Stimulated activated CD8-positive, alpha-beta memory T cell treated with anti-CD3 and anti-CD28 coated beads, Interleukin-15, amount 100 ng/mL, for 1 hour (primary cell): ENCODE data around the gene ITFG1.

Experiments used
- DNase-seq: peaks from one replicate; pipeline ENCODE4 v3.0.0-alpha.2; 2020; ENCODE audit warnings: low read depth

Gene ITFG1

DNA sequence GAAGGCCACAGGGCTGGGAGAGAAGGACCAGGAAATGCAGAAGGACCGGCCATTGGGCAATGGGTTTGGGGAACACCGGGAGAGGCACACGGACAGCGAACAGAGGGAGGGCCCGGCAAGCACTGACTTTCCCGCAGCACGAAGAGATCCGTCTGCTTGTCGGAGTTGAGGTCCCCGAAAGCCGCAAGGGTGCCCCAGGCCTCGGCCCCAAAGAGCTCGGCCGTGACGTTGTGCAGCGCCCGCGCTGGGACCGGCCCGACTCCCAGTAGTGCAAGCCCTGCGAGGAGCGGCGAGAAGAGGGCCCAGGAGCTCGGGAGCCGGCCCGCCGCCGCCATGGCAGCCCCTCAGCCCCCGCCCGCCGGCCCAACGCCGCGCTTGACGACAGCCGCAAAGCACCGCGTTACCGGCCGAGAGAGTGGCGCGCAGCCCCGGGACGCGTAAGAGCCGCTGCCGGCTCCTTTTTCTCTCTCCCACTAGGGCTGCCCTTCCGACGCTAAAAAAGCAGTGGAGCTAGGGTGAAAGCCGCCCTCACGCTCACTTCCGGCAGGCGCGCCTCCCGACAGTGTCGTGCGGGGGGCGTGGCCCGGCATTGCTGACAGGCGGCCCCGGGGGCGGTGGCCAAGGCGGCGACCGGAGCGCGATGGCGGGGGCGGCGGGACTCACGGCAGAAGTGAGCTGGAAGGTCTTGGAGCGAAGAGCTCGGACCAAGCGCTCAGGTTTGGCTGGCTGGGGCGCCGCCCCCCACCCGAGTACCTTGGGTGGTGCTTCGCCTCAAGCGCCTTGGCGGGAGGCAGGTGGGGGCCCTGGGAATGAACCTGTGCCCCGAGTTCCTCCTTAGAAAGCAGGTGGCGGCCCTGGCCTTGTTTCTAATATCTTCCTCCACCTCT lies at the start of gene ITFG1, which contains the start of gene PHKB:
Gene ITFG1, minus strand, starts transcription at position 353 of the 887 bp plus-strand sequence. Its CDS starts 18 bp downstream, at position 335.
Gene PHKB, plus strand, starts transcription at position 621 of the 887 bp plus-strand sequence. Its CDS starts 20 bp downstream, at position 641.
- peak; percentile 91 for DNase-seq

DNA sequence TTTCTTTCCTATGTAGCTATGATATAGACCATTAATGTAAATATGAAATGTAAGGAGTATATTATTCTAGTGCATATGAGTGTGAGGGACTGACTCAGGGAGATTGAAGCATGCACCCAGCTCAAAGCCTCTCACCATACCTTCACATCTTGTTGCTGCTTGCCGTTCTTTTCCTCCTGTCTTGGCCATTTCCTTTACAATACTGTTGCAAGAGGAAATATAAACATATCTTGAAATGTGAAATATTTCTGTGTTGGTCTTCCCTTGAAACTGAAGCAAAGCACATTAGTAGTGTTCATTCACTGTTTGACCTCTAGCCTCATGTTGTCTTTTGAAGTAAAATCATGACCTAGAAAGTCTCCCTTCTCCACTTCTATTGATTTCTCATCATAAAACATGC lies 46.8 kb upstream of the ITFG1 start:
- no peak for DNase-seq

DNA sequence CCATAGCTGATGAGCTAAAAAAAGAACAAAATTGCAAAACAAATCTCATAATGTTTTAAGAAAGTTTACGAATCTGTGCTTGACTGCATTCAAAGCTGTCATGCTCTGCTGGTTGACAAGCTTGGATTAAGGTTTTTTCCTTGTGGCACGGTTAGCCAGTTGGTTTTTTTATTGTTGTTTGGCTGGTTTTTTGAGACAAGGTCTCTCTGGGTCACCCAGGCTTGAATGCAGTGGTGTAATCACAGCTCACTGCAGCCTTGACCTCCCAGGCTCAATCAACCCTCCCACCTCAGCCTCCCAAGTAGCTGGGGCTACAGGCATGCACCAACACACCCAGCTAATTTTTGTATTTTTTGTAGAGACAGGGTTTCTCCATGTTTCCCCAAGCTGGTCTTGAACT lies 45.9 kb upstream of the ITFG1 start:
- DNase-seq = no peak

DNA sequence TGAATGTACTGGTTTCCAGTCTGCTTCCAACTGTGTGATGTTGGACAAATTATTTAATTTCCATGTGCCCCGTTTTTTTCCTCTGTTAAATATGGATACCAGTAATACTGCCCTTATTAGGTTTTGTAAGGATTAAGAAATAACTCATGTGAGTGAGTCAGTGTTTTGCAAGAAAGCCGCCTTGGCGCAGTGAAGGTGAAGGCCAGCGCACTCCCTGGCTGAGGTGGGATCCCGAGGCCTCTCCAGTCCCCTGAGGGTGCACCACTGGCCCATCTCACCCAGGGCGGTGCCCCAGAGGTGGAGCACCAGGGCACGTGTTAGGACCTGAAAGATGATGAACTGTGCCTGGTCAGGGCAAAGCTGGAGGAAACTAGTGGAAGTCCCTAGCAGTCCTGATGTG lies 43.7 kb upstream of the ITFG1 start:
- no peak for DNase-seq

DNA sequence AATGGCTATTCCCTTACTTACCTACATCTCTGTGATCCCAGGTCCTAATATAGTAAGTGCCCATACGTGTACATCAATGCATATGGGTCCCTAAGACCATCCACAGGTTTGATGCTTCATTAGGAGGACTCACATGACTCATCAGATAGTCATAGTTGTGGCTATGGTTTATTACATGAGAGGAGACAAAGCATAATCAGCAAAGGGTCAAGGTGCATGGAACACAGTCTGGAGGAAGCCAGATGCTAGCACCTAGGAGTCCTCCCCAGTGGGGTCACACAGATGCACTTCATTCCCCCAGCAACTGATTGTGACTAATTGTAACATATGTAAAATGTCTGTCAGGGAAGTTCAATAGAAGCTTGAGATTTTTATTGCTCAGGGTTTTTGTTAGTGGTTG lies 43.1 kb upstream of the ITFG1 start:
- no peak for DNase-seq

DNA sequence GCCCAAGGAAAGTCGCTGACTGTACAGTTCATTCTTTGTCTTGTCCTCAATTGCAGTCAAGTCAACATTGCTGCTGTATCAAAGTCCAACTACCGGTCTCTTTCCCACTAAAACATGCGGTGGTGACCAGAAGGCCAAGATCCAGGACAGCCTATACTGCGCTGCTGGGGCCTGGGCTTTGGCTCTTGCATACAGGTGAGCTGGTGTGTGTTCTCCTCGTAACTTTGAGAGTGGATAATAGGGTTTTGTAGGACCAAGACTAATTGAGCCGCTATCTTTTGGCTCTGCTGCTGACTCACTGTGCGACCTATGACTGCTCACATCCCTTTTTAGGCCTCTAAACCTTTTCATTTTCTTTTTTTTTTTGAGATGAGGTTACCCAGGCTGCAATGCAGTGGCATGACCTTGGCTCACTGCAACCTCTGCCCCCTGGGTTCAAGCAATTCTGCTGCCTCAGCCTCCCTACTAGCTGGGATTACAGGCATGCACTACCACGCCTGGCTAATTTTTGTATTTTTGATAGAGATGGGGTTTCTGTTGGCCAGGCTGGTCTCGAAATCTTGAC lies 38.9 kb upstream of the ITFG1 start:
- DNase-seq = no peak

DNA sequence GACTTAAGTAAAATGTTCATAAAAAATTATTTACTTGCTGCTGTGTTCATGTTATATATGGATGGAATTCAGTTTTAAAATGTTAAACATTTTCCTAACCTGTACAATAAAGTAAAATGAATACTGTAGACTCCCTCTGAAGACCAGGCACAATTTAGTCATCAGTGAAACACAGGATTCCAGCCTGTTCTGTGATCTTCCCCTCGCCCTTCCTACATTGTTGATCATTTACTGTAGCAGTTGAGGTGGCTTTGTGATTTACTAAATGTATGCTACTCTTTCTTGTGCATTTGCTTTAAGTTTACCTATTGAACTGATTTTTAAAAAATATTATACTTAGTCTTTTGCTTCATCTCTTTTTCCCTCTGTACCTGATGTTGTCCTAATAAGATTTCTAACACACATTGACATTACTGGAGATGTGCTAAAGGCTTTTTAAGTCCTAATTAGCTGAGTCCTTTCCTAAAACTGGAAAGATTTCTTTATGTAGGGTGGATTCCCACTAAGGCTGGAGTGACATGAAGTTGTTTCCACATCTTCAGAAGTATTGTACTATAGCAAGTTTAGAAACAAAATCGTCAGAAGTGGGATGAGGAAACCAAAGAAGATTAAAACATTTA lies 38.3 kb upstream of the ITFG1 start:
- no peak for DNase-seq

DNA sequence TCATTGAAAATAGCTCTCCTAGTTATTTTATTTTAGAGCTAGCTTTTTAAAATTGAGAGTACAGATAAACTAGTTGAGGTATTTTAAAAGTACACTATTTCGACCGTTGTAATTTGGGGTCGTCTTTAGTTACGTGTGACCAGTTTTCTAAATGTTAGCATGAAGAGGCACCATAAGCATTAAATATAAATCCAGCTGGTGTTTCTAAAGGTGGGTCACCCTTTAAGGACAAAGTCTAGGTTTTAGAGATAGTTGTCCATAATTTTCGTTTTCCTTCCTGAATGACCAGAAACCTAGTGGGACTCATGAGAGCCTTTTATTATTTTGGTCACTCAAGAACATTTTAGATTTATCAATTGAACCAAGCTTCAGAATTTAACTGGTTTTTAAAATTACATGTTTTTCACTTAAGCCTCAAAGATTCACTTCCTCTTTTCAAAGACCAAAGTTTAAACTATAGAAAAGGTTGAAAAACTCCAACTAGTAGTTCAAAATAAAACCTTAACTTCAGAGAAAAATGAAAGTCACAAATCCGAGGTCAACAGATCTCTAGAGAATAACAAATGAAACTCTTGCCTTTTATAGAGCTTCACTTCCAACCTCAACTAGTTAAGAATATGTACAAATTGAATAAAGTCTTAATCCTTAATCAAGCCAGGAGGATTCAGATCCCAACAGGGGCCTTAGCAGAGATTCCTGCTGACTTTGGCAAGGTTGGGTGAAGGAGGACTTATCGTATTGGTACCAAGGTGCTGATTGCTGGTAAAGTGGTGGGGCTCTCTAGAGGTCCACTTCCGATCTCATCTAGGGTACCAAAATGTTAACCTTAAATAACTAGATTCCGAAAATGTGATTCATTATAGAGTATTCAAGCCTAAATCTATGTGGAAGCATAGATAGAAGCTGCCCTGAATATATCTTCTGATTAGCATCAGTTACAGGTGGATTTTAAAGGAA lies 32.8 kb upstream of the ITFG1 start:
- DNase-seq = no peak

DNA sequence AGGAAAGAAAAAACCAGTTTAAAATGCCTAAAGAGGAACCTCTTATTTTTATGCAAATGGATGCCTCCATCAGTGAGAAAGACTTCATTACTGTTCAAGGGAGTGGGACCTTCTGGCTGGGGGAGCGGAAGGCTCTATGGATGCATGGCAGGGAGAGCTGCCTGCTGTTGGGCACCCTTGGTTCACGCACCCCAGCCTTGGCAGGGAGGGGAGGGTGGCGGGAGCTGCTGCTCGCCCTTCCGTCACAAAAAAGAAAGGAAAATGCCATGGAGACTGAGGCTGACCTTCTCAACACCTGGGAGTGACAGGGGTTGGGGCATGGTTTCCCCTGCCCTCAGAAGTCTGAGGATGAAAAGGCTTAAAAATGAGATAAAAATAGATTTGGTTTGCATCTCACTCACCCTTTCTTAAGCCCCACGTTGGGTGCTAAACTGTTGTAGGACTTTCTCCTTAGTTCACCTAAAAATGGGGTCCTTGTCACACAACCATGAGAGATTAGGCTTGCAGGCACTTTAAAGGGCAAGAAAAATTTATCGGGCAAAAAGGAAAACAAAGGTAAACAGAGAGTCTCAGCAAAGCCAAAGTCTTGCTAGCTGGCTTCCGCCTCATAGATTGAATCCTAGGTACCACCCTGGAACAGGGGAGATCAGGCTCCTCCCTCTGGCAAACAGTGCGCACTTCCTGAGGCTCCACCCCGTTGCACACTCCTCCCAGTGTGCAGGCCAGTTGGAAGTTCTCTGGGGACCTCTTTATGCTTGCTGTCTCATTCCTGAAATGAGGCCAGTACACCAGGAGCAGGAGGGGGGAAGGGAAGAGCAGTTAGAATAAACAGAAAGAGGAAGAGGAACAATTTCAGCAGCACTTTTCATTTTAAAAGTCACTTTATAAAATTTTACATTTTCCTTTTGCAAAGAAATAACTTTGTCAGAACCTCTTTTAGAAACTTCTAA lies 31.8 kb upstream of the ITFG1 start:
- no peak for DNase-seq

DNA sequence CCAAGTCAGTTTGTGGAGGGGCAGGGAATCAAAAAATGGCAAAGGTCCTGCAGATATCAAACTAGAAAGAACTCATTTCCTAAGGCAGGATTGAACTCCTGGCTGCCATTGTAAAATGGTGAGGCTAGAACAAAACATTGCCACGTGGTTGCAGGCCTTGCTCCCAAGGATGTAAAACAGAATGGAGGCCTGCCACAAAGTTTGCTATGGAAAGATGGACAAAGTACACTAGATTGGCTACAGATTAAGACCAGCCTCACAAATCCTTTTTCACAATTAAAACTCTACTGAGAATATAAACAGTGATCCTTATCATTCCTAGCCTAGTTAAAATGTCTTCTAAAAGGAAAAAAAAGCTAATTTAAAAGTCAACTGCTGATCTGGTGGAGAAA lies 31.2 kb upstream of the ITFG1 start:
- DNase-seq = no peak

DNA sequence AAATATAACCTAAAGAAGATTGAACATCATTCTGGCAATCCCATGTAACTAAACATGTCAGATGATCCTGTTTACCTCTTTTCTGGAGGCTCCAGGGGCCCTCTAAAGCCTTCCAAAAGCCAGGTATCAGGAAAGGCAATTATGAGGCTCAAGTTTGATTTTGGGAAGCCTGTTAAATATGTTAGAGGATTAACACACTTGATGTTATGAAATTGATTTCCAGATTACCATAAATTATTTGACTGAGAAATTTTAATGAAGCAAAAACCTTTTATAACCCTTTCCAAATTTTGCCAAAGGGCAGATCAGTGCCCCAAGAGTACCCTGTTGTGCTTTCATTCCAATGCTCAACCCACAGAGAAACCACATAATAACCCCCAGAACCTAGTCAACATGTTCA lies 29.6 kb upstream of the ITFG1 start:
- no peak for DNase-seq

DNA sequence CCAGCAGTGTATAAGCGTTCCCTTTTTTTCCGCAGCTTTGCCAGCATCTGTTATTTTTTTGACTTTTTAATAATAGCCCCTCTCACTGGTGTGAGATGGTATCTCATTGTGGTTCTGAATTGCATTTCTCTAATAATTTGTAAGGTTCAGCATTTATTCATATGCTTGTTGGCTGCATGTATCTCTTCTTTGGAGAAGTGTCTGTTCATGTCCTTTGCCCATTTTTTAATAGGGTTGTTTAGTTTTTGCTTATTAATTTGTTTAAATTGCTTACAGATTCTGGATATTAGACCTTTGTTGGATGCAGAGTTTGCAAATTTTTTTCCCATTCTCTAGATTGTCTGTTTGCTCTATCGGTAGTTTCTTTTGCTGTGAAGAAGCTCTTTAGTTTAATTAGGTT lies 27.2 kb upstream of the ITFG1 start:
- DNase-seq = no peak

DNA sequence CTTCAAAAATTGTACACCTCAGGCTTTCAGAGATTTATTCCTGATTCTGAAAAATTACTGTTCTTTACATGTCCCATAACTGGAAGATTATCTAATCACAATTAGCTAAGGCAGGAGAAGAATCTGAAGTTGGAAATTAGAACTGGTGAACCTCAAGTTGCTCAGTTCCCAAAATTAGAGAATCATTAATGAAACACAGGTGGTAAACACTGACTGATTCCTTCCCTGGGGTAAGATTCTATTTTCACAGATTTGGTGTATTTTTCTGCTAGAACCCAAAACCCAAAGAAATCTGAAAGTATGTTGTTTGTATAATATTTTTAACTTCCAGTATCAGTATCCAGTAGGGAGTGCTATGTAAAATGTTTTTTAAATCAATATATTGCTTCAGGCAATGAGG lies 26.0 kb upstream of the ITFG1 start:
- DNase-seq = no peak

DNA sequence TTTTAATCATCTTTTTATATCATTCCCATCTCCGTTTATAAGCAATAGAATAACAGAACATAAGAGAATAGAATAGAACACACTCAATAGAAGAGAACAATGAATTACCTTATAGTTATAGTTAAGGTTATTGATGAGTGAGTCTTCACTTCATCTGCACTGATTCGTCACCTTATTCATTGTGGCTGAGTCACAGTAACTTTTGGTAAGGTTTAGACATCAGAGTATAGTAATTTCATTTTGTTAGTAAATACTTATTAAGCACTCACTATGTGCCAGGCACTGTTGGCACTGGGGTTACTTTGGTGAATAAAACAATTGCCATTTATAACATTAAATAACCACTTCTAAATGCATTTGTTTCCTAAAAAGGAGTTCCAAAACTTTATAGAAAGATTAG lies 22.8 kb upstream of the ITFG1 start:
- DNase-seq = no peak

DNA sequence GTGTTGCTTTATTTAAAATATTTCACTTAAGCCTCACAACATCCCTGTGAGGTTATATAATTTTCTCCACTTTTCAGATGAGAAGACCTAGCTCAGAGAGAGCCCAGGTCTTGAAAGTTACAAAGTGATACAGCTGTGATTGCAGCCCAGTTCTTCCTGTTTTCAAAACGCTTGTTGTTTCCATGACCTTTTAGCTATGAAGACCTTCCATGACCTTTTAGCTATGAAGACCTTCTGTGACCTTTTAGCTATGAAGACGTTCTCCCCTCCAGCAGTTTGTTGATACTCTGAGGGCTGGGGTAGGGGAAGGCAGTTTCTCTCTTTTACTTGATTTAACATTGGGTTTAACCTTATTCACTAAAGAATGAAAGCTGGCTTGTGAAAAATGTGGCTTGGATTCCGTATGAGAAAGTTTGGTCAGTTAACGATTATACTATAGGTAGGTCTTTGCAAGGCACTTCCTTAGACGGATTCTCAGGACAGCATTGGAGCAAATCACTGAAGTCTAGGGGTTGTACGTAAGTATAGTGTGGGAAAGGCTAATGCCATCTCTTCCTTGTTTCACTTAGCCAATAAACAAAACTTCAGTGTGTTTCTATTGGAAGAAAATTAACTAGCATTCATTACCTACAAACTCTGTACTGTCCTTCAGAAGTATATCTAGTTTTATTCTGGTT lies 21.0 kb upstream of the ITFG1 start:
- DNase-seq = no peak

DNA sequence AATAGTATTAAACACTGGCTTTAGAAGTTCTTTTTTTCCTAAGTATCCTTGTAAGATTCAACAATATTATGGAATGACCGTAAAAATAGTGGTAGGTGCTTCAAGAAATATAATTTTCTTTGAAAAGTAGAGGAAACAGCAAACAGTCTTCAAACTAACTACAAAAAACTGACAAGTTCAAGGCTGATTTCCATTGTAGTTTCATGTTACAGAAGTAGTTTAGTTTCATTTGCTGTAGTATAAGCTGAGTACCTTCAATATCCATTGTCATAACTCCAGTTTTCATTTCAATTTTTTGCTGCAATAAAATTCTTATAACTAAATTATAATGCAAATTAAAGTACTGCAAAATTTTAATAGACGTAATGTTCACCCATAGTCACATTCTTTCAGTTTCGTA lies 19.5 kb upstream of the ITFG1 start:
- DNase-seq = no peak

DNA sequence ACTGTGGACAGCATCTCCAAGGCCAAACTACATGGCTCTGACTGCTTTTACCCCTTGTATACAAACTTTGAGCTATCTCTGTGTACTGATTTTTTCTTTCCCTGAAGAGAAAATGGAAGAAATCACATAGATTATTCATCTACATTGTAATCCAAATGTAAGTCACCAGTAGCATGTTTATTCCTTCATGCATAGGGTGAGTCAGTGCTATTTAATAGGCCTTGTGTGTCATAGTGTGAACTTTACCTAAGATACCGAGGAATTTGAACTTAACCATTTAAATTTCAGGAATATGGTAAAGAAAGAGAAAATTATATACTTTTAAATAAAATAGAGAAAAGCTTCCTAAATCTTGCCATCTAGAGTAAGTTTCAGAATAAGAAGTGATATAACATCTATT lies 16.8 kb upstream of the ITFG1 start:
- no peak for DNase-seq

DNA sequence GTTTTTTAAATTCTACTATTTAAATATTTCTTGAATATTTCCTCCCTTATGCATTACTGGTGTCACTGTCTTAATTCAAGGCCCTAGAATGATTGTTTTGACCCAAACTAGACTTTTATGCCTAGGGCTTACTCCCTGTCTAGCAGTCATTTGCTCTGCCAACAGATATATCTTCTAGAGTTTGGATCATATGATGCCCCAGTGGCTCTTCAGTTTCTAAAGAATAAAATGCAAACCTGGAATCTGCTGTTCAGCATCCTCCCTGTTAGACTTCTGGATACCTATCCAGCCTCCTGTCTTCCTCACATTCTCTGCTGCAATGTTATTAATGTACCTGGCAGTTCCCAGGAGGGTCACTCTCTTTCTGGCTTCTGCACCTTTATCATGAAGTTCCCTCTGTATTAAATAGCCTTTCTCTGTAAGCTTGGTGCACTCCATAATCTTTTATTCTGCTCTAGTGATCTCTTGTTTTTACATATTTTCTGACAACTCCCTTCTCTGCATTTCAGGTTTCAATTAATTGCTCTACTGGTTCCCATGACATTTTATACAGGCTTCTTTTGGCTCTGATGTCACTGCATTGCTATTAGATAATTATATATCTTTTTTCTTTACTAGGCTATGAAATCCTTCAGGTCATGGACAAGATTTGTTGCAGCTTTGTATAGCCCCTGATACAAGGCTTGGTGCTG lies 15.9 kb upstream of the ITFG1 start:
- DNase-seq = no peak

DNA sequence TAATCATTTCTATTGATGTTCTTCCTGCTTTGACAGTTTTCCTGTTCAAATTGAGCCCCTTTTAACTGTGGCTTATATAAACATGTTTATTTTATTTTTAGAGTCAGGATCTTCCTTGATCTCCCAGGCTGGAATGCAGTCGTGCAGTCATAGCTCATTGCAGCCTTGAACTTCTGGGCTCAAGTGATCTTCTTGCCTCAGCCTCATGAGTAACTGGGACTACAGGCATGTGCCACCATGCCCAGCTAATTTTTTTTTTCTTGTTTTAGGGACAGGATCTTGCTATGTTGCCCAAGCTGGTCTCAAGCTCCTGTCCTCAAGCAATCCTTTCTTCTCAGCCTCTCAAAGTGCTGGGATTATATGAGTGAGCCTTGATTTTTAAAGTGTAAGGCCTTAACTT lies 14.9 kb upstream of the ITFG1 start:
- DNase-seq = no peak

DNA sequence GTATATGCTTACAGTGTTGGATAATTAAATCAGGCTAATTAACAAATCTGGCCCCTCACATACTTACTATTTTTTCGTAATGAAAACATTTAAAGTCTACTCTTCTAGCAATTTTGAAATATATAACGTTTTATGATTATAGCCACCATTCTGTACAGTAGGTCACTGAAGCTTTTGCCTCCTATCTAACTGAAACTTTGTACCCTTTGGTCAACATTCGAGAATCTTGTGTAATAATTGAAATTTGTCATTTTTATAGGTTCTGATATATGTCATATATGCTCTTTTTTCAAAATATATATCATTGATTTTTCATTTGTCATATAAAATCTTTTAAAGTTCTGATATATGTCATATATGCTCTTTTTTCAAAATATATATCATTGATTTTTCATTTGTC lies 12.9 kb upstream of the ITFG1 start:
- no peak for DNase-seq
